ENCODE measurements around the gene PRKAG1.

- TF ChIP-seq, protein P1, sequence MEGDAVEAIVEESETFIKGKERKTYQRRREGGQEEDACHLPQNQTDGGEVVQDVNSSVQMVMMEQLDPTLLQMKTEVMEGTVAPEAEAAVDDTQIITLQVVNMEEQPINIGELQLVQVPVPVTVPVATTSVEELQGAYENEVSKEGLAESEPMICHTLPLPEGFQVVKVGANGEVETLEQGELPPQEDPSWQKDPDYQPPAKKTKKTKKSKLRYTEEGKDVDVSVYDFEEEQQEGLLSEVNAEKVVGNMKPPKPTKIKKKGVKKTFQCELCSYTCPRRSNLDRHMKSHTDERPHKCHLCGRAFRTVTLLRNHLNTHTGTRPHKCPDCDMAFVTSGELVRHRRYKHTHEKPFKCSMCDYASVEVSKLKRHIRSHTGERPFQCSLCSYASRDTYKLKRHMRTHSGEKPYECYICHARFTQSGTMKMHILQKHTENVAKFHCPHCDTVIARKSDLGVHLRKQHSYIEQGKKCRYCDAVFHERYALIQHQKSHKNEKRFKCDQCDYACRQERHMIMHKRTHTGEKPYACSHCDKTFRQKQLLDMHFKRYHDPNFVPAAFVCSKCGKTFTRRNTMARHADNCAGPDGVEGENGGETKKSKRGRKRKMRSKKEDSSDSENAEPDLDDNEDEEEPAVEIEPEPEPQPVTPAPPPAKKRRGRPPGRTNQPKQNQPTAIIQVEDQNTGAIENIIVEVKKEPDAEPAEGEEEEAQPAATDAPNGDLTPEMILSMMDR (IDR thresholded peaks at IDR 0.05; ENCODE audit: poor library complexity, severe bottlenecking): no peak
- no peak for TF ChIP-seq EZH2 (IDR thresholded peaks at IDR 0.05; ENCODE audit: borderline replicate concordance, insufficient read depth, low read length, poor library complexity, severe bottlenecking)
- no peak for TF ChIP-seq POLR2AphosphoS5 (IDR thresholded peaks at IDR 0.05)
- no peak for TF ChIP-seq EP300 (conservative IDR thresholded peaks at IDR 0.05; ENCODE audit: poor library complexity, severe bottlenecking)
- no peak for TF ChIP-seq TAF1 (IDR thresholded peaks at IDR 0.05; ENCODE audit: low read depth)
- TF ChIP-seq MXI1 (conservative IDR thresholded peaks at IDR 0.05; ENCODE audit: poor library complexity, severe bottlenecking): no peak
Observed at GRCh38 chr12:49028666-49029275, 10.2 kb upstream of the PRKAG1 start.
